HG03045 (cell line): ENCODE results near the gene MRPS31.
A peak's percentile ranks its signal among the peaks of the same experiment; 100 is the strongest.
"Not testable (repeated sequence)": the region's sequence is repeated elsewhere in the genome, so short reads cannot be mapped to it uniquely, and the experiment has no call there.

Source experiments
- ATAC-seq: cut with Tn5 transposase; IDR thresholded peaks from one replicate; pipeline ENCODE4 v1.9.1; 2021; ENCODE audit warnings: mild to moderate bottlenecking, moderate library complexity; ENCODE audit not compliant: unreplicated experiment

The MRPS31 gene

DNA sequence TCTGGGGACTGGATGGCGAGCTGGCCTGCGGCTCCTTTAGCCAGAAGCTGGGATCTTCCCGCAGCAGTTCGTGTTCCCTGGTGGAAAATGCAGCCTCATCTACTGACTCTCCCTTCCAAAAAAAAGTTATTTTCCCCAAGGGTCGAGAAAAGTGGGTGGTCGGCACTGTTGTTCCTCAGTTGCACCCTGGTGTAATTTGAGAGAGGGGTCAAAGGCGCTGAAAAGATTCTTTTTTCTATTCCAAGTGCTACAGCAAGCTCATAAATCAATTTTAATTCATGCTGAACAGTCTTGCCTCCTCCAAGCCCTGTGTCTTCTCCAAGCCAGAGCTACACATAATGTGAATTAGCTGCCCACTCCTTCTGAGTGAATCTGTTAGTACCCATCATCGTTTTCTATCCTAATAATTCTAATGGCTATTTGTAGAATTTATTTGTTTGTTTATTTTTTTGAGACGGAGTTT, 19.2 kb upstream of the MRPS31 start:
- no peak for ATAC-seq

- ATAC-seq: peak; percentile 91
These were observed 18.5 kb upstream of the MRPS31 start, which contains the start of gene SLC25A15 for GRCh38 chr13:40789275-40790153. TSS of gene SLC25A15 (plus strand) at chr13:40789611. CDS start at chr13:40793227, 3,616 bp downstream.

DNA sequence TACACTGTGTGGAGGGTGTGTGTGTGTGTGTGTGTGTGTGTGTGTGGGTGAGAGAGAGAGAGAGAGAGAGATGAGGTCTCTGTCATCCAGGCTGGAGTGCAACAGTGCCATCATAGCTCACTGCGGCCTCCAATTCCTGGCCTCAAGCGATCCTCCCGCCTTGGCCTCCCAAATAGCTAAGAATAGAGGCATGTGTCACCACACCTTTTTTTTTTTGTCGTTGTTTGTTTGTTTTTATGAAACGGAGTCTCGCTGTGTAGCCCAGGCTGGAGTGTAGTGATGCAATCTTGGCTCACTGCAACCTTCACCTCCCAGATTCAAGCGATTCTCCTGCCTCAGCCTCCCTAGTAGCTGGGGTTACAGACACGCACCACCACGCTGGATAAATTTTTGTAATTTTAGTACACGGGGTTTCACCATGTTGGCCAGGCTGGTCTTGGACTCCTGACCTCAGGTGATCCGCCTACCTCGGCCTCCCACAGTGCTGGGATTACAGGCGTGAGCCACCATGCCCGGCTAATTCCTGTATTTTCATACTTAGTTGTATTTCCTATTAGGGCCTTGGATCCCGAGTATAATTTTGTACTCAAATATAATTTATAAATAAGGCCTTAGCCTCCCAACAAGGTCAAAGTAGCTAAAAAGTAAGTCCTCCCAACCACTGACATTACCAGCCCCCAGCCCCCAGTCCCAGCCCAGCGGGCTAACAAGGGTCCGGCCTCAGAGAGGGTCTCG, 17.7 kb upstream of the MRPS31 start:
- not testable (repeated sequence) for ATAC-seq

GRCh38 chr13:40787062-40787461, 16.1 kb upstream of the MRPS31 start:
- no peak for ATAC-seq

DNA sequence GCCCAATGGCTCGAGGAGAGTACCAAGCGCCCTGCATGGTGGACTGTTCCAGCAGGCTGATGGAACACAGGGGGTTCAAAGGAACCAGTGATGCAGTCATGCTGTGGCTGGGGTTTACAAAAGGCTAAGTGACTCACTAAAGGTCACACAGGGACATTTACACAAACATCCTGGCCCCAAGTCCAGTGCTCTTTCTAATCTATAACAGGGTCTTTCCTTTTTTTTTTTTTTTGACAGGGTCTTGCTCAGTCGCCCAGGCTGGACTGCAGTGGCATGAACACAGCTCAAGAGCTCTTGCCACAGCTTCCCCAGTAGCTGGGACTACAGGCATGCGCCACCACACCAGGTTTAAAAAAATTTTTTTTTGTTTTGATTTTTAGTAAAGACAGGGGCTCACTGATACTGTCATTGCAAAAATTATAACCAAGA, 15.6 kb upstream of the MRPS31 start:
- ATAC-seq: no peak

- ATAC-seq: no peak
These were observed 13.6 kb upstream of the MRPS31 start for GRCh38 chr13:40784540-40784939.

GRCh38 chr13:40782971-40783370, 12.0 kb upstream of the MRPS31 start:
- ATAC-seq: not testable (repeated sequence)

GRCh38 chr13:40781717-40782116, 10.7 kb upstream of the MRPS31 start:
- ATAC-seq: no peak

- no peak for ATAC-seq
These were observed 9.9 kb upstream of the MRPS31 start for GRCh38 chr13:40780822-40781401.

DNA sequence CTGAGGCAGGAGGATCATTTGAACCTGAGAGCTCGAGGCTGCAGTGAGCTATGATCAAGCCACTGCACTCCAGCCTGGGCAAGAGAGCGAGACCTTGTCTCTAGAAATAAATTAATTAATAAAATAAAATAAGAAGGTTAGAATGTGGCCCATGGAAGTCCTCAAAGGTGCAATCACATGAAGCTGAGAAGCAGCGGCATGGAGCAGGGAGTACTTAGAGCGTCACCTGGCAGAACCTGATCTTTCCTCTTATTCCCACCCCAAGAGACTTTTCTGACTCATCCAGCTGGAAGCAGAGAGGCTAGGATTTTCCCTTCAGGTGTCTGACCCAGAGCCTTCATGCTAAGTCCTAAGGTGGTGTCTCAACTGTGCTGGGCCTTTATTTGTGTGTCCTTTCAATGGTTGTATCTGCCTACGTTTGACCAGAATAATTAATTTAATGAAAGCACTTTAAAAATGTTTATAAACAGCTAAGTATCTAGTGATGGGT, 8.9 kb upstream of the MRPS31 start:
- ATAC-seq: no peak

DNA sequence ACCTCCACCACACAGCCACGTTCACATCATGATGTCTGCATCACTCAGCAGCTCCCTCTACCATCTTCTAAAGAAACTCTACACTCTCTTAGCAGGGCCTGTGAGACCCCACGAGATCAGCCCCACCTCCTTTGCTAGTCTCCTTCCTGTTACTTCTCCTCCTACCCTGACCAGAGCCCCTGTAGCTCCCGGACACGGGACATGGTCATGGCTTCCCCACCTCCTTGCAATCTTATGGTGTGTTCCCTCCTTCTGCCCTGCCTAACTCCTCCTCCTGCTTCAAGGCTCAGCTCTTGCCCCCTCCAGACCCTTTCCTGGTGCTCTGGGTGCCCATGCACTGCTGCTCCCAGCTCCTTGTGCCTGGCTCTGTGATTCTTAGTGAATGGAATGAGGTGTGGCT, 8.1 kb upstream of the MRPS31 start:
- ATAC-seq: no peak

- ATAC-seq: peak; percentile 5
These were observed 6.8 kb upstream of the MRPS31 start for GRCh38 chr13:40777809-40778175.

DNA sequence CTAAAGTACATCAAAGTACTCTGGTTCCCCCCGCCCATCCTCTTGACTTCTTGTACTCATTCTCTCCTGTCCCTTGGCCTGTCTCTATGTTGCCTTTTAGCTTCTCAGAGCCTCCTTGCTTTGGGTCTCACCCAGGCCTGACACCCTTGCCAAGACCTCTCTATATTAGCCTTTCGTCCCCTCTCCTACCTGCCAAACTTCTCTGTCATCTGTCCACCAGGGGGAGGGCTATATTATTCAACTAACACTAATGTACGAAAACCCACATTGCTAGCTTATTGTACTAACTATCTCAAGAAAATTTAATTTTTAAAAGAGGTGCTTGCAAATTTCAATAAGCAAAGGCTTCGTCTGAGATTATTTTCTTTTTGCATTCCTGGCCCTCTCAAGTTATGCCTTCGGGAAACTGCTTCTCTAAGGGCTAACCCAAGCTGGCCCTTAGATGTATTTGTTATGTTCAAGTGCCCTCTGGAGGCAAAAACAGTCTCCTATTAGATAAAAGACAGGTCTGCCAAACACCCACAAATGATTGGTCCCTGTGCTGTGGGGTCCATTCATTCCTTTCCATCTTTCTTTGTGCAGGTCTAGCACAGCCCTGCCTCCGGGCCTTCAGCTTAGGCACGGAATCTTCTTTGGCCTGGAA, 6.3 kb upstream of the MRPS31 start:
- peak; percentile 87 for ATAC-seq

DNA sequence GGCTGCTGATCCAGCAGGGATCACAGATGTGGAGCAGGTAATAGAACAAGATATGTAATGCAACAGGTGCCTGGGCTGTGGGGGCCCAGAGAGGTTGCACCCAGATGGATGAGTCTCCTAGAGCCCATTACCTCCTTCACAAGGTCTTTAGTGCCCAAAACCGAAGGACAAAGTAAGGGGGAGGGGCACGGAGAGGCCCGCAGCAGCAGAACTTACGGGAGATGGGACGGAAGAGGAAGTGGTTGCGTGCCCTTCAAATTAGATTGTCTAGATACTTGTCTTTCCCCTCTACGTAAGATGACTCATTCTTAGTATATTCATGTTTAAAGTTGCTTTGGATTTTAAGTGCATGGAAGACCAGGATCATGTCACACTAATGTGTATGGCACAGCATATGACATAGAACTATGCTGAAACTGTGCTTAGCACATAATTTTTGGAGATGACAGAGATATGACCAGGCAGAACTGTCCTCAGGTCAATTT, 5.7 kb upstream of the MRPS31 start:
- ATAC-seq: peak; percentile 36

GRCh38 chr13:40776232-40776631, 5.2 kb upstream of the MRPS31 start:
- no peak for ATAC-seq

DNA sequence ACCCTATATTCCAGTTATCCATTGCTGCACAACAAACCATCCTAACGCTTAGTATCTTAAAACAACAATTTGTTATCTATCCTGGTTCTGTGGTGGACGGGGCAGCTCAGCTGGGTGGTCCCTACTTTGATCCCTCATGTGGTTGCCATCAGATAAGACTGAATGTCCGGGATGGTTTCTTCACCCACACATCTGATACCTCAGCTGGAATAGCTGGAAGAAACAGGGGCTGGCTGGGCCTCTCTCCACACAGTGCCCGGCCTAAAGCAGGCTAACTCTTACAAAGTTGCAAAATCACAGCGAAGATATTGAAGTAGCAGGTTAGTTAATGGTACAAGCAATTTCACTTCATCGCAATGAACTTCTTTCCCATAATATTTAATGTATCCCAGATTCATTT, 3.7 kb upstream of the MRPS31 start:
- ATAC-seq: no peak

GRCh38 chr13:40772765-40773473, 1.9 kb upstream of the MRPS31 start:
- no peak for ATAC-seq

- ATAC-seq: no peak
These were observed 419 bp downstream of the MRPS31 start for GRCh38 chr13:40770609-40770933.

DNA sequence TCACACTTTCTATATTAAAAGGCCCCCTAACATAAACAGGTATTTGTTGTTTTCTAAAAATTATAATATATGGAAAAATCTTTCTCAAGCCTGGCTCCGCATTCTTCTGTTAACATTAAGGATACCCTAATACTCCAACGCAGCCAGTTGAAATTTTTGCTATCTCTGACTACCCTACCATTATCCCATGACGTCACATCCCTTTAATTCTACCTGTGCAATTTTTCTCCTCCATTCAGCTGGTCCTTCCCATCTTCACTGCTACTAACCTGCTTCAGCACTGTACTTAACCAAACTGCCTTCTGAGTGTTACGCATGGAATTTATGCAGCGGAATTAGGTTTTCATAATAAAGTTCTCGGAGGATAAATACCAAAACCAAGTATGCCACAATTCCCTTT, 1.0 kb downstream of the MRPS31 start:
- no peak for ATAC-seq

- ATAC-seq: no peak
These were observed 5.4 kb downstream of the MRPS31 start for GRCh38 chr13:40765602-40766001.
